Peyer's patch (tissue), 4 donors: ENCODE results near the gene SIN3B.

Source experiments
- CTCF ChIP-seq, 6 experiments: fragments of 450-650 bp in 4 of 6; fragments of 200-600 bp in 2 of 6; sonication (generic) in 1 of 6; IDR thresholded peaks; one replicate each; pipeline ENCODE4 v1.5.1; 2017 to 2019; ENCODE audit warnings: antibody characterized with exemption in 6 of 6, mild to moderate bottlenecking in 3 of 6, moderate library complexity in 1 of 6
- POLR2A ChIP-seq, 2 donors: fragments of 450-650 bp; IDR thresholded peaks; one replicate each; pipeline ENCODE4 v1.5.1; 2017; ENCODE audit warnings: antibody characterized with exemption in 2 of 2, mild to moderate bottlenecking in 2 of 2, moderate library complexity in 2 of 2

- TF ChIP-seq CTCF (IDR thresholded peaks at IDR 0.05) (no peak), POLR2A (IDR thresholded peaks at IDR 0.05) (no peak)
These were observed 74.1 kb downstream of the SIN3B start for GRCh38 chr19:16903347-16903746.
